Astrocyte (in vitro differentiated cells and primary cell): ENCODE measurements around the gene GALNT8.

ENCODE experiments used
- EZH2 ChIP-seq: IDR thresholded peaks from 2 replicates; pipeline ENCODE4 v1.6.1; 2012; ENCODE audit warnings: mild to moderate bottlenecking, low read length, inconsistent platforms; ENCODE audit not compliant: insufficient read depth
- TF ChIP-seq, protein P1 (sequence below): IDR thresholded peaks from 2 replicates; pipeline ENCODE4 v1.5.1; 2011; ENCODE audit warnings: low read depth, mild to moderate bottlenecking, inconsistent platforms, low read length, moderate library complexity; ENCODE audit not compliant: insufficient read depth

- TF ChIP-seq, protein P1, sequence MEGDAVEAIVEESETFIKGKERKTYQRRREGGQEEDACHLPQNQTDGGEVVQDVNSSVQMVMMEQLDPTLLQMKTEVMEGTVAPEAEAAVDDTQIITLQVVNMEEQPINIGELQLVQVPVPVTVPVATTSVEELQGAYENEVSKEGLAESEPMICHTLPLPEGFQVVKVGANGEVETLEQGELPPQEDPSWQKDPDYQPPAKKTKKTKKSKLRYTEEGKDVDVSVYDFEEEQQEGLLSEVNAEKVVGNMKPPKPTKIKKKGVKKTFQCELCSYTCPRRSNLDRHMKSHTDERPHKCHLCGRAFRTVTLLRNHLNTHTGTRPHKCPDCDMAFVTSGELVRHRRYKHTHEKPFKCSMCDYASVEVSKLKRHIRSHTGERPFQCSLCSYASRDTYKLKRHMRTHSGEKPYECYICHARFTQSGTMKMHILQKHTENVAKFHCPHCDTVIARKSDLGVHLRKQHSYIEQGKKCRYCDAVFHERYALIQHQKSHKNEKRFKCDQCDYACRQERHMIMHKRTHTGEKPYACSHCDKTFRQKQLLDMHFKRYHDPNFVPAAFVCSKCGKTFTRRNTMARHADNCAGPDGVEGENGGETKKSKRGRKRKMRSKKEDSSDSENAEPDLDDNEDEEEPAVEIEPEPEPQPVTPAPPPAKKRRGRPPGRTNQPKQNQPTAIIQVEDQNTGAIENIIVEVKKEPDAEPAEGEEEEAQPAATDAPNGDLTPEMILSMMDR, result no peak
- TF ChIP-seq EZH2, result no peak
These were observed 16.5 kb upstream of the GALNT8 start for GRCh38 chr12:4703676-4704075.
